ENCODE results near the gene UGT2B17. TPM values are rescaled to one million over a fixed set of nuclear protein-coding genes. Genes with fewer than 3 reads are reported as not detected.

The UGT2B17 gene
- total RNA-seq, 1 experiment from 2014 or later = not detected

DNA sequence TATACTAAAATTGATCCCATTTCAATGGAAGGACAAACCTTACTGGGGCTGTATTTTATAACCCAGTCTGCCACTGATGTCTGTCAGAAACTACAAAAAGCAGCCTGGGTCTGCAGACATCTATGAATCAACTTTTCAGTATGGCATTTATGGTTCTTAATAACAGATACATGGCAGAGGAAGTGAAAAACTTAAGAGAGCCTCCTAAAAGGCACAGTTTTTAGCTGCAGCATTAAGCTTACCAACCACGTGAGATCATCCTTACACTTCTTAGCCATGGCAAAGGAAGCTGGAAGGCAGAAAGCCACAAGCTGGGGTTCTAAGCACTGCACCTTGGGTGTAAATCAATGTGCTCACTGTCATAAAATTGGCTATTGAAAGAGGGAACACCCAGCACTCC lies 16.6 kb upstream of the UGT2B17 start:
- H3F3A ChIP-seq (ENCODE audit: insufficient read depth, low read depth) = no peaks in the 10 kb centered on the region
- no peaks in the 10 kb centered on the region for H3K36me3 ChIP-seq (ENCODE audit: low read depth)
- no peaks in the 10 kb centered on the region for H4K20me1 ChIP-seq (ENCODE audit: insufficient read depth)
- BruUV-seq (replicated peaks) = no TSS peak
- no peaks in the 10 kb centered on the region for H3K9me2 ChIP-seq (ENCODE audit: insufficient read depth)
- H3K79me2 ChIP-seq (ENCODE audit: low read depth) = no peaks in the 10 kb centered on the region
- H3K9me3 ChIP-seq (ENCODE audit: insufficient read depth, low read depth) = no peaks in the 10 kb centered on the region
- ChIA-PET CTCF (no interaction called here), POLR2A (ENCODE audit: unreplicated experiment) (no interaction called here)
- intact Hi-C loops (cut with micrococcal nuclease; ENCODE audit: unreplicated experiment) = no loop called here
- H2AFZ ChIP-seq = no peak overlapping the region
- H3K27me3 ChIP-seq (ENCODE audit: insufficient read depth, low read depth) = no peaks in the 10 kb centered on the region
- no peak overlapping the region for H3K4me3 ChIP-seq
- DNase-seq = no peak
- no peaks in the 10 kb centered on the region for H3K4me1 ChIP-seq (replicated peaks; ENCODE audit: insufficient read depth)
- no peak for TF ChIP-seq EZH2 (IDR thresholded peaks at IDR 0.05; ENCODE audit: low read depth)
- TF ChIP-seq, protein P1, sequence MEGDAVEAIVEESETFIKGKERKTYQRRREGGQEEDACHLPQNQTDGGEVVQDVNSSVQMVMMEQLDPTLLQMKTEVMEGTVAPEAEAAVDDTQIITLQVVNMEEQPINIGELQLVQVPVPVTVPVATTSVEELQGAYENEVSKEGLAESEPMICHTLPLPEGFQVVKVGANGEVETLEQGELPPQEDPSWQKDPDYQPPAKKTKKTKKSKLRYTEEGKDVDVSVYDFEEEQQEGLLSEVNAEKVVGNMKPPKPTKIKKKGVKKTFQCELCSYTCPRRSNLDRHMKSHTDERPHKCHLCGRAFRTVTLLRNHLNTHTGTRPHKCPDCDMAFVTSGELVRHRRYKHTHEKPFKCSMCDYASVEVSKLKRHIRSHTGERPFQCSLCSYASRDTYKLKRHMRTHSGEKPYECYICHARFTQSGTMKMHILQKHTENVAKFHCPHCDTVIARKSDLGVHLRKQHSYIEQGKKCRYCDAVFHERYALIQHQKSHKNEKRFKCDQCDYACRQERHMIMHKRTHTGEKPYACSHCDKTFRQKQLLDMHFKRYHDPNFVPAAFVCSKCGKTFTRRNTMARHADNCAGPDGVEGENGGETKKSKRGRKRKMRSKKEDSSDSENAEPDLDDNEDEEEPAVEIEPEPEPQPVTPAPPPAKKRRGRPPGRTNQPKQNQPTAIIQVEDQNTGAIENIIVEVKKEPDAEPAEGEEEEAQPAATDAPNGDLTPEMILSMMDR (conservative IDR thresholded peaks at IDR 0.05) = no peak
- H3K4me2 ChIP-seq = no peak overlapping the region
- H3K27ac ChIP-seq = no peak overlapping the region

GRCh38 chr4:68591204-68591603 lies 15.1 kb upstream of the UGT2B17 start:
- TF ChIP-seq, protein P1 (conservative IDR thresholded peaks at IDR 0.05) = no peak
- no peak for TF ChIP-seq EZH2 (IDR thresholded peaks at IDR 0.05; ENCODE audit: low read depth)
- H3K4me3 ChIP-seq = no peak overlapping the region
- no peaks in the 10 kb centered on the region for H3K9me2 ChIP-seq (ENCODE audit: insufficient read depth)
- H2AFZ ChIP-seq = no peak overlapping the region
- no peak overlapping the region for H3K4me2 ChIP-seq
- POLR2A ChIA-PET (ENCODE audit: unreplicated experiment) = no interaction called here
- H3F3A ChIP-seq (ENCODE audit: insufficient read depth, low read depth) = no peaks in the 10 kb centered on the region
- intact Hi-C loops (cut with micrococcal nuclease; ENCODE audit: unreplicated experiment) = no loop called here
- no peak for DNase-seq
- H3K9me3 ChIP-seq (ENCODE audit: insufficient read depth, low read depth) = no peaks in the 10 kb centered on the region
- no peaks in the 10 kb centered on the region for H3K4me1 ChIP-seq (replicated peaks; ENCODE audit: insufficient read depth)
- H3K27me3 ChIP-seq (ENCODE audit: insufficient read depth, low read depth) = no peaks in the 10 kb centered on the region
- no TSS peak for BruUV-seq (replicated peaks)
- H3K27ac ChIP-seq = no peak overlapping the region
- no peaks in the 10 kb centered on the region for H3K79me2 ChIP-seq (ENCODE audit: low read depth)
- CTCF ChIA-PET = no interaction called here
- no peaks in the 10 kb centered on the region for H4K20me1 ChIP-seq (ENCODE audit: insufficient read depth)
- no peaks in the 10 kb centered on the region for H3K36me3 ChIP-seq (ENCODE audit: low read depth)

GRCh38 chr4:68589790-68590189 lies 13.7 kb upstream of the UGT2B17 start:
- Histone ChIP-seq H3K4me1 (replicated peaks; ENCODE audit: insufficient read depth) (no peaks in the 10 kb centered on the region), H3K9me3 (ENCODE audit: insufficient read depth, low read depth) (no peaks in the 10 kb centered on the region), H3F3A (ENCODE audit: insufficient read depth, low read depth) (no peaks in the 10 kb centered on the region), H3K36me3 (ENCODE audit: low read depth) (no peaks in the 10 kb centered on the region), H2AFZ (no peak overlapping the region), H4K20me1 (ENCODE audit: insufficient read depth) (no peaks in the 10 kb centered on the region), H3K27ac (no peak overlapping the region), H3K27me3 (ENCODE audit: insufficient read depth, low read depth) (no peaks in the 10 kb centered on the region), H3K79me2 (ENCODE audit: low read depth) (no peaks in the 10 kb centered on the region), H3K9me2 (ENCODE audit: insufficient read depth) (no peaks in the 10 kb centered on the region), H3K4me3 (no peak overlapping the region), H3K4me2 (no peak overlapping the region)
- no peak for DNase-seq
- POLR2A ChIA-PET (ENCODE audit: unreplicated experiment) = no interaction called here
- intact Hi-C loops (cut with micrococcal nuclease; ENCODE audit: unreplicated experiment) = no loop called here
- CTCF ChIA-PET = no interaction called here
- no TSS peak for BruUV-seq (replicated peaks)
- TF ChIP-seq, protein P1 (conservative IDR thresholded peaks at IDR 0.05) = no peak
- TF ChIP-seq EZH2 (IDR thresholded peaks at IDR 0.05; ENCODE audit: low read depth) = no peak
